Mesodermal cell (in vitro differentiated cells): ENCODE results near the gene RNASET2.
"Not testable (repeated sequence)": the region's sequence is repeated elsewhere in the genome, so short reads cannot be mapped to it uniquely, and the experiment has no call there.

Experiments used
- H3K27ac ChIP-seq: 2 replicates; pipeline ENCODE4 v1.7.0; 2013; ENCODE audit warnings: mild to moderate bottlenecking, low read depth, low read length, moderate library complexity; ENCODE audit not compliant: severe bottlenecking
- H3K36me3 ChIP-seq: 2 replicates; pipeline ENCODE4 v1.7.1; 2013; ENCODE audit warnings: mild to moderate bottlenecking, low read length, moderate library complexity; ENCODE audit not compliant: control insufficient read depth, insufficient read depth
- H3K4me1 ChIP-seq: one replicate; pipeline ENCODE4 v1.7.1; 2013; ENCODE audit warnings: mild to moderate bottlenecking, low read length; ENCODE audit not compliant: insufficient read depth, control insufficient read depth, poor library complexity, severe bottlenecking
- H3K4me3 ChIP-seq: 2 replicates; pipeline ENCODE4 v1.7.0; 2013; ENCODE audit warnings: low read length, control low read depth, mild to moderate bottlenecking; ENCODE audit not compliant: insufficient read depth, poor library complexity, severe bottlenecking; ENCODE audit errors: extremely low read depth
- H3K9me3 ChIP-seq: 2 replicates; pipeline ENCODE4 v1.7.1; 2013; ENCODE audit warnings: mild to moderate bottlenecking, low read length, moderate library complexity; ENCODE audit not compliant: control insufficient read depth
- WGBS, 2 experiments: methylation state at CpG; one replicate each; pipeline ENCODE4 v1.1.5; 2013; ENCODE audit warnings: missing lambda C conversion rate in 2 of 2; ENCODE audit not compliant: insufficient coverage in 2 of 2; 5-methylcytosine and 5-hydroxymethylcytosine counted together

Gene RNASET2

DNA sequence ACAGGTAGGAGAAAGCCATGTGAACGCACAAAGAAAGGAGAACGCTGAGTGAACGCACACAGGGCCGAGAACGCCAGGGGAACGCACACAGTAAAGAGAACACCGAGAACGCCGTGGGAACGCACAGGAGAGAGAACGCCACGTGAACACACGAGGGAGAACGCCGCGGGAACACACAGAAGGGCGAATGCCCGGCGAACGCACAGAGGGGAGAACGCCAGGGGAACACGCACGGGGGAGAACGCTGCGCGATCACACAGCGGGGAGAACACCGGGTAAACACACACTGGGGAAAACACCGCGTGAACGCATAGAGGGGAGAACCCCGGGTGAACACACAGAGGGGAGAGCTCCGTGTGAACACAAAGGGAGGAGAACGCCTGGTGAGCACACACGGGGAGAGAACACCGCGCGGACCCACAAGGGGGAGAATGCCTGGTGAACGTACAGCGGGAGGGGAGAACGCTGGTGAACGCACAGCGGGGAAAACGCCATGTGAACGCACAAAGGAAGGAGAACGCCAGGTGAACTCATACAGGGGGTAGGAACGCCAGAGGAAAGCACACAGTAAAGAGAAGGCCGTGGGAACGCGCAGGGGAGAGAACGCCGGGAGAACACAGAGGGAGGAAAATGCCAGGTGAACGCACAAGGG, 55.3 kb downstream of the RNASET2 start:
- no peaks in the 10 kb centered on the region for H3K36me3 ChIP-seq
- no peak overlapping the region for H3K4me3 ChIP-seq
- WGBS, 2 experiments: 93 to 96% methylated on average over 53 of the region's 53 CpGs
- H3K4me1 ChIP-seq: peaks cover 8% of the 10 kb centered on the region
- H3K9me3 ChIP-seq: no peaks in the 10 kb centered on the region
- no peak overlapping the region for H3K27ac ChIP-seq

DNA sequence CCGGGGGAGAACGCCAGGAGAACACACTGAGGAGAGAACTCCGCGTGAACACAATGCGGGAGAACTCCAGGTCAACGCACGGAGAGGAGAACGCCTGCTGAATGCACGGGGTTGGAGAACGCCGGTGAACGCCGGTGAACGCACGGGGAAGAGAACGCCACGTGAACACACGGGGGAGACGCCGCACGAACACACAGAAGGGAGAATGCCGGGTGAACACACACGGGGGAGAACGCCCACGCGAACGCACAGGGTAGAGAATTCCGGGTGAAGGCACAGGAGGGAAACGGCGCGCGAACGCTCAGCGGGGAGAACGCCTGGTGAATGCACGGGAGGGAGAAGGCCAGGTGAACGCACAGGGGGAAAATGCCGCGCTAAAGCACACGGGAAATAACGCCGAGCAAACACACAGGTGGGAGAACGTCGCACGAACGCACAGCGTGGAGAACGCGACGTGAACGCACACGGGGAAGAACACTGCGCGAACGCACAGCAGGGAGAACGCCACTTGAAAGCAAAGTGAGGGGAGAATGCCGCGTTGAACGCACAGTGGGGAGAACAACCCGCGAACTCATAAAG, 56.1 kb downstream of the RNASET2 start:
- Histone ChIP-seq H3K27ac (no peak overlapping the region), H3K9me3 (no peaks in the 10 kb centered on the region), H3K4me3 (no peak overlapping the region), H3K4me1 (peaks cover 8% of the 10 kb centered on the region), H3K36me3 (no peaks in the 10 kb centered on the region)
- WGBS, 2 experiments: 96 to 97% methylated on average over 57 to 61 of the region's 61 CpGs

DNA sequence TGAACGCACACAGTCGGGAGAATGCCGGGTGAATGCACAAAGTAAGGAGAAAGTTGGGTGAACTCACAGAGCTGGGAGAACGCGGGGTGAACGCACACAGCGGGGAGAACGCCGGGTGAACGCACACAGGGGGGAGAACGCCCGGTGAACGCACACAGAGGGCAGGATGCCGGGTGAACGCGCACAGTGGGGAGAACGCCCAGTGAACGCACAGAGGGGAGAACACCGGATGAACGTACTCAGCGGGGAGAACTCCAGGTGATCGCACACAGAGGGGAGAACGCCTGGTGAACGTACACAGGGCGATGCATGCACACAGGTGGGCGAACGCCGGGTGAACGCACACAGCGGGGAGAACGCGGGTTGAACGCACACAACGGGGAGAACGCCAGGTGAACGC, 57.4 kb downstream of the RNASET2 start:
- no peaks in the 10 kb centered on the region for H3K36me3 ChIP-seq
- peaks cover 3% of the 10 kb centered on the region for H3K4me1 ChIP-seq
- no peak overlapping the region for H3K4me3 ChIP-seq
- no peaks in the 10 kb centered on the region for H3K9me3 ChIP-seq
- WGBS, 2 experiments: 94 to 95% methylated on average over 35 to 36 of the region's 36 CpGs
- H3K27ac ChIP-seq: no peak overlapping the region

DNA sequence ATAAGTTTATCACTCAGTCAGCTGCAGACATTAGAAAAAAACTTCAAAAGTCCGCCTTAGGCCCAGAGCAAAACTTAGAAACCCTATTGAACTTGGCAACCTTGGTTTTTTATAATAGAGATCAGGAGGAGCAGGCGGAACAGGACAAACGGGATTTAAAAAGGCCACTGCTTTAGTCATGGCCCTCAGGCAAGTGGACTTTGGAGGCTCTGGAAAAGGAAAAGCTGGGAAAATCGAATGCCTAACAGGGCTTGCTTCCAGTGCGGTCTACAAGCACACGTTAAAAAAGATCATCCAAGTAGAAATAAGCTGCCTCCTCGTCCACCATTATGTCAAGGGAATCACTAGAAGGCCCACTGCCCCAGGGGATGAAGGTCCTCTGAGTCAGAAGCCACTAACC, 61.7 kb downstream of the RNASET2 start:
- not testable (repeated sequence) for H3K9me3 ChIP-seq, H3K4me1 ChIP-seq, H3K27ac ChIP-seq, H3K36me3 ChIP-seq, H3K4me3 ChIP-seq
- 90 to 91% methylated on average over 6 of the region's 7 CpGs for WGBS, 2 experiments

DNA sequence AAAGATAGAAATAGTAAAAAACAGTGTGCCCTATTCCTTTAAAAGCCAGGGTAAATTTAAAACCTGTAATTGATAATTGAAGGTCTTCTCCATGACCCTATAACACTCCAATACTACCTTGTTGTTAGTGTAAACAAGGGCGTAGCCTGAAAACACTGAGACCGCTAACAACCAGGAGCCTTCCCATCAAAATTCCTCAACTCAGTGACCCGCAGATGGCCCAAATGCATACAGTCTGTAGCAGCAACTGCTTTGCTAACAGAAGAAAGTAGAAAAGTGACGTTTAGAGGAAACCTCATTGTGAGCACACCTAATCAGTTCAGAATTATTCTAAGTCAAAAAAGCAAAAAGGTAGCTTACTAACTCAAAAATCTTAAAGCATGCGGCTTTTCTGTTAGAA, 63.9 kb downstream of the RNASET2 start:
- not testable (repeated sequence) for H3K27ac ChIP-seq, H3K4me1 ChIP-seq, H3K4me3 ChIP-seq, H3K9me3 ChIP-seq, H3K36me3 ChIP-seq
- WGBS, 2 experiments: 64% methylated on average over 3 of the region's 5 CpGs; no CpG with 5 or more reads in 1 of the 2 experiments

DNA sequence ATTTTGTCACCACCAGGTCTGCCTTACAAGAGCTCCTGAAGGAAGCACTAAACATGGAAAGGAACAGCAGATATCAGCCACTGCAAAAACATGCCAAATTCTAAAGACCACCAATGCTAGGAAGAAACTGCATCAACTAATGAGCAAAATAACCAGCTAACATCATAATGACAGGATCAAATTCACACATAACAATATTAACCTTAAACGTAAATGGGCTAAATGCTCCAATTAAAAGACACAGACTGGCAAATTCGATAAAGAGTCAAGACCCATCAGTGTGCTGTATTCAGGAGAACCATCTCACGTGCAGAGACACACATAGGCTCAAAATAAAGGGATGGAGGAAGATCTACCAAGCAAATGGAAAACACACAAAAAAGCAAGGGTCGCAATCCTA, 69.6 kb downstream of the RNASET2 start:
- not testable (repeated sequence) for H3K36me3 ChIP-seq
- no CpG with 5 or more reads among the region's 4 CpGs for WGBS, 2 experiments

DNA sequence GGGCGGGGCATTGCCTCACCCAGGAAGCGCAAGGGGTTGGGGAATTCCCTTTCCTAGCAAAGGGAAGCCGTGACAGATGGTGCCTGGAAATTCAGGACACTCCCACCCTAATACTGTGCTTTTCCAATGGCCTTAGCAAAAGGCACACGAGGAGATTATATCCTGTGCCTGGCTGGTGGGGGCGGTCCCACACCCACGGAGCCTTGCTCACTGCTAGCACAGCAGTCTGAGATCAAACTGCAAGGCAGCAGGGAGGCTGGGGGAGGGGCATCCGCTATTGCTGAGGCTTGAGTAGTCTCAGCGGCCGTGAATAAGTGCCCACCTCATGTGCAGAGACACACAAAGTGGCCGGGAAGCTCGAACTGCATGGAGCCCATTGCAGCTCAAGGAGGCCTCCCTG, 71.4 kb downstream of the RNASET2 start:
- 82 to 92% methylated on average over 8 to 11 of the region's 11 CpGs for WGBS, 2 experiments

More for the DNA sequence above, 69.6 kb downstream of the RNASET2 start:
- not testable (repeated sequence) for H3K4me3 ChIP-seq, H3K9me3 ChIP-seq, H3K27ac ChIP-seq, H3K4me1 ChIP-seq

DNA sequence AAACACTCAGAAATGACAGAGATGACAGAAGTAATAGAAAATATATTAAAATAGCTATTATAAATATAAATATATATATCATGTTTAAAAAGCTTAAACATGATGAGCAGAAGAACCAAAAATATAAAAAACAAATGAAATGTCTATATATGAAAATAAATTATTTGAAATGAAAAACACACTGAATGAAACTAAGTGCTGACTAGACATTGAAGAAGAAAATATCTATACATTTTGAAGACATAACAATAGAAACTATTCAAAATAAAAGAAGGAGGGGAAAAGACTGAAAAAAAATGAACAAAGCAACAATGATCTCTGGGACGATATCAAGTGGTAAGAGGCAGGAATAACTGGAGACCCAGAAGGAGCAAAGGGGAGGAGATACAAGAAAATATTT, 76.8 kb downstream of the RNASET2 start:
- H3K4me3 ChIP-seq: no peak overlapping the region
- H3K36me3 ChIP-seq: no peaks in the 10 kb centered on the region
- no peaks in the 10 kb centered on the region for H3K9me3 ChIP-seq
- 100% methylated on average over 1 of the region's 1 CpG; no CpG with 5 or more reads in 1 of the 2 experiments for WGBS, 2 experiments
- no peaks in the 10 kb centered on the region for H3K4me1 ChIP-seq
- H3K27ac ChIP-seq: no peak overlapping the region

More for the DNA sequence above, 71.4 kb downstream of the RNASET2 start:
- H3K4me3 ChIP-seq, H3K9me3 ChIP-seq, H3K27ac ChIP-seq, H3K4me1 ChIP-seq, H3K36me3 ChIP-seq: not testable (repeated sequence)
